ENCODE results near the gene CCDC57.

DNA sequence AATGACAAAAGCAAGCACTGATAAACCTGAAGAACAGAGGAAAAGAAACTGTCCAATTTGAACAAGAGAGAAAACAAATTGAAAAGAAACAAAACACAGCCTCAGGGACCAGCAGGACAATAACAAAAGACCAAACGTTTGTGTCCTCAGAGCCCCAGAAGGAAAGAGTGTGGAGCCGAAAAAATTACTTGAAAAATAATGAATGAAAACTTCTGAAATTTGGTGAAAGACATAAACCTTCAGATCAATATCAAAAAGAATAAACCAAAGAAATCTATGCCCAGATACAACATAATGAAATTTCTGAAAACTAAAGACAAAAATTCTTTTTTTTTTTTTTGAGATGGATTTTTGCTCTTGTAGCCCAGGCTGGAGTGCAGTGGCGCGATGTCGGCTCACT is 45.6 kb downstream of the CCDC57 start:
- TF ChIP-seq, protein P1, sequence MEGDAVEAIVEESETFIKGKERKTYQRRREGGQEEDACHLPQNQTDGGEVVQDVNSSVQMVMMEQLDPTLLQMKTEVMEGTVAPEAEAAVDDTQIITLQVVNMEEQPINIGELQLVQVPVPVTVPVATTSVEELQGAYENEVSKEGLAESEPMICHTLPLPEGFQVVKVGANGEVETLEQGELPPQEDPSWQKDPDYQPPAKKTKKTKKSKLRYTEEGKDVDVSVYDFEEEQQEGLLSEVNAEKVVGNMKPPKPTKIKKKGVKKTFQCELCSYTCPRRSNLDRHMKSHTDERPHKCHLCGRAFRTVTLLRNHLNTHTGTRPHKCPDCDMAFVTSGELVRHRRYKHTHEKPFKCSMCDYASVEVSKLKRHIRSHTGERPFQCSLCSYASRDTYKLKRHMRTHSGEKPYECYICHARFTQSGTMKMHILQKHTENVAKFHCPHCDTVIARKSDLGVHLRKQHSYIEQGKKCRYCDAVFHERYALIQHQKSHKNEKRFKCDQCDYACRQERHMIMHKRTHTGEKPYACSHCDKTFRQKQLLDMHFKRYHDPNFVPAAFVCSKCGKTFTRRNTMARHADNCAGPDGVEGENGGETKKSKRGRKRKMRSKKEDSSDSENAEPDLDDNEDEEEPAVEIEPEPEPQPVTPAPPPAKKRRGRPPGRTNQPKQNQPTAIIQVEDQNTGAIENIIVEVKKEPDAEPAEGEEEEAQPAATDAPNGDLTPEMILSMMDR (conservative IDR thresholded peaks at IDR 0.05) = no peak
- TF ChIP-seq EZH2 (IDR thresholded peaks at IDR 0.05; ENCODE audit: low read depth) = no peak

Data from PC-9 (cell line).